B cell (primary cell): ENCODE measurements around the gene RIN3. TPM values are rescaled to one million over a fixed set of nuclear protein-coding genes. Genes with fewer than 3 reads are reported as not detected.

Source experiments
- ATAC-seq: fragments of 200-7000 bp; cut with Tn5 transposase; one replicate; pipeline ENCODE4 v1.10.0; 2021; ENCODE audit warnings: low read depth, mild to moderate bottlenecking, moderate number of reproducible peaks, moderate library complexity
- CTCF ChIA-PET: fragments of 350-600 bp; sonication (Branson Sonifier 250); formaldehyde crosslinking; loops from one replicate; lab custom pipeline; 2021; ENCODE audit warnings: antibody characterized with exemption, inconsistent platforms; lab: Charles Lee
- POLR2A ChIA-PET: fragments of 350-600 bp; sonication (Branson Sonifier 250); formaldehyde crosslinking; loops from one replicate; lab custom pipeline; 2021; ENCODE audit warnings: antibody characterized with exemption; lab: Charles Lee
- DNase-seq: peaks from one replicate; pipeline ENCODE4 v3.0.0; 2013
- H2AFZ ChIP-seq: 2 replicates; pipeline ENCODE4 v1.6.1; 2012; ENCODE audit warnings: mild to moderate bottlenecking, low read depth, low read length; ENCODE audit not compliant: insufficient read depth, poor library complexity, severe bottlenecking
- H3K27ac ChIP-seq, 2 donors: 1 replicate in 1 of 2; 2 replicates in 1 of 2; pipeline ENCODE4 v1.5.1; 2012 to 2013; ENCODE audit warnings: low read length in 2 of 2, mild to moderate bottlenecking in 2 of 2, moderate library complexity in 1 of 2
- H3K27me3 ChIP-seq, 4 experiments: fragments of 200-600 bp in 1 of 4; sonication (generic) in 1 of 4; replicated peaks in 1 of 4; 1 replicate in 2 of 4; 2 replicates in 2 of 4; pipeline versions ENCODE4 v1.6.1 to v1.7.0; 2013 to 2016; ENCODE audit warnings: low read length in 3 of 4, mild to moderate bottlenecking in 2 of 4, mixed read lengths in 1 of 4, moderate library complexity in 1 of 4; ENCODE audit not compliant: insufficient read depth in 4 of 4, control insufficient read depth in 3 of 4; ENCODE audit errors: control extremely low read depth in 1 of 4
- H3K36me3 ChIP-seq, 2 experiments: replicated peaks in 1 of 2; 1 replicate in 1 of 2; 2 replicates in 1 of 2; pipeline versions ENCODE4 v1.6.1 to v1.7.1; 2013; ENCODE audit warnings: low read length in 1 of 2; ENCODE audit not compliant: insufficient read depth in 2 of 2, control insufficient read depth in 1 of 2; ENCODE audit errors: control extremely low read depth in 1 of 2, extremely low read depth in 1 of 2
- H3K4me1 ChIP-seq, 2 donors: fragments of 200-600 bp in 1 of 2; sonication (generic) in 1 of 2; 1 replicate in 1 of 2; 2 replicates in 1 of 2; pipeline versions ENCODE4 v1.5.1 to v1.6.1; 2013 to 2017; ENCODE audit warnings: low read length in 2 of 2; ENCODE audit not compliant: control insufficient read depth in 2 of 2, insufficient read depth in 2 of 2
- H3K4me2 ChIP-seq: replicated peaks from 2 replicates; pipeline ENCODE3; 2012; ENCODE audit warnings: mild to moderate bottlenecking, low read depth, low read length; ENCODE audit not compliant: poor library complexity, severe bottlenecking
- H3K4me3 ChIP-seq, 5 experiments: fragments of 200-600 bp in 1 of 5; sonication (generic) in 1 of 5; 1 replicate in 3 of 5; 2 replicates in 2 of 5; pipeline versions ENCODE4 v1.5.1 to v1.7.0; 2011 to 2016; ENCODE audit warnings: low read length in 4 of 5, mild to moderate bottlenecking in 4 of 5, low read depth in 2 of 5, control low read depth in 1 of 5, moderate library complexity in 1 of 5; ENCODE audit not compliant: insufficient read depth in 1 of 5; ENCODE audit errors: control extremely low read depth in 1 of 5, extremely low read depth in 1 of 5
- H3K79me2 ChIP-seq: fragments of 200-600 bp; sonication (generic); one replicate; pipeline ENCODE4 v1.6.0; 2016; ENCODE audit warnings: low read length; ENCODE audit not compliant: control insufficient read depth, insufficient read depth
- H3K9ac ChIP-seq: fragments of 200-600 bp; sonication (generic); 2 replicates; pipeline ENCODE4 v1.6.1; 2017; ENCODE audit warnings: mild to moderate bottlenecking, low read length, moderate library complexity
- H3K9me3 ChIP-seq, 3 donors: one replicate each; pipeline versions ENCODE4 v1.6.1 to v1.7.1; 2013; ENCODE audit warnings: low read length in 2 of 3; ENCODE audit not compliant: control insufficient read depth in 2 of 3, insufficient read depth in 1 of 3; ENCODE audit errors: control extremely low read depth in 1 of 3
- H4K20me1 ChIP-seq: 2 replicates; pipeline ENCODE4 v1.6.0; 2012; ENCODE audit warnings: mild to moderate bottlenecking, low read length; ENCODE audit not compliant: insufficient read depth, control insufficient read depth, poor library complexity, severe bottlenecking
- H3K27ac Mint-ChIP-seq: one replicate; pipeline ENCODE4 v1.8.0; 2021; ENCODE audit warnings: mixed read lengths
- H3K27me3 Mint-ChIP-seq: one replicate; pipeline ENCODE4 v1.8.0; 2021; ENCODE audit warnings: mixed read lengths
- H3K4me1 Mint-ChIP-seq: one replicate; pipeline ENCODE4 v1.8.0; 2021; ENCODE audit warnings: mixed read lengths
- H3K4me3 Mint-ChIP-seq: one replicate; pipeline ENCODE4 v1.8.0; 2021; ENCODE audit warnings: mixed read lengths
- H3K9me3 Mint-ChIP-seq: one replicate; pipeline ENCODE4 v1.8.0; 2022; ENCODE audit warnings: mixed read lengths; ENCODE audit not compliant: insufficient read depth
- EZH2 ChIP-seq: IDR thresholded peaks from 2 replicates; pipeline ENCODE4 v1.6.1; 2012; ENCODE audit warnings: borderline replicate concordance, low read depth, mild to moderate bottlenecking, moderate library complexity, low read length; ENCODE audit not compliant: insufficient read depth, poor library complexity, severe bottlenecking
- WGBS: methylation state at CpG from one replicate; pipeline ENCODE4 v1.1.5; 2013; ENCODE audit warnings: missing lambda C conversion rate; ENCODE audit not compliant: insufficient coverage; 5-methylcytosine and 5-hydroxymethylcytosine counted together
- intact Hi-C: fragments of 100-400 bp; cut with micrococcal nuclease; formaldehyde crosslinking; loops from one replicate; pipeline ENCODE4 v1.10.0; 2022
- polyA plus RNA-seq: library from polyadenylated mRNA; depleted of rRNA; stranded (reverse); fragments of >200 nt; gene quantifications from 2 replicates; pipeline ENCODE4 v1.2.3, GENCODE V29; 2012
- total RNA-seq, 2 donors: library from RNA; stranded (reverse); fragments of 120-200 nt in 1 of 2; gene quantifications; 1 replicate in 1 of 2; 2 replicates in 1 of 2; pipeline versions ENCODE4 v1.2.3 to v1.2.4, GENCODE V29; 2013 to 2022
- TF ChIP-seq, protein P1 (sequence below): fragments of 200-600 bp; IDR thresholded peaks from one replicate; pipeline ENCODE4 v1.8.0; 2022; ENCODE audit warnings: antibody characterized with exemption, mild to moderate bottlenecking

The RIN3 gene
- total and polyA plus RNA-seq, 2 donors (not counting 1 experiment from before 2014, with no cell fraction given): 62.1 to 123 TPM

DNA sequence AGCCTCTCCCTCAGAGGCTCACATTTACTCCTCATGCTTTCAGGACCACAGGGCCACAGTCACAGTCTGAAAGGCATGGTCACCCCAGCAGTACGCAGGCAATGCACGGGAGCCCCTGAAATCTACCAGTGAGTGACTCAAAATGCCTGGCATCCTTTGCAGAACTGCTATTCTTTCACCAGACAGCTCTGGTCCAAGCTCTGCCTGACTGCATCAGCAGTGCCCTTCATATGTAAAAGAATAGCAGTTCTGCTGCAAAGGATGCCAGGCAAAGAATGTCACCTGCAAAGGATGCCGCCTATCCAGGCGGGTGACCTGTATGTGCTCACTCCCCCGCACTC, 196.4 kb downstream of the RIN3 start:
- no peaks in the 10 kb centered on the region for H3K27me3 ChIP-seq
- Mint-ChIP-seq H3K4me1 (peaks cover 10% of the 10 kb centered on the region), H3K27me3 (no peaks in the 10 kb centered on the region), H3K4me3 (no peak overlapping the region), H3K9me3 (no peaks in the 10 kb centered on the region), H3K27ac (no peak overlapping the region)
- no peak overlapping the region for H3K4me3 ChIP-seq
- no peaks in the 10 kb centered on the region for H3K79me2 ChIP-seq
- H3K4me1 ChIP-seq: peaks cover 4 to 12% of the 10 kb centered on the region in 2 donors
- DNase-seq (no peak), ATAC-seq (no peak)
- WGBS: 98% methylated on average over 5 of the region's 5 CpGs
- TF ChIP-seq EZH2: no peak
- TF ChIP-seq, protein P1, sequence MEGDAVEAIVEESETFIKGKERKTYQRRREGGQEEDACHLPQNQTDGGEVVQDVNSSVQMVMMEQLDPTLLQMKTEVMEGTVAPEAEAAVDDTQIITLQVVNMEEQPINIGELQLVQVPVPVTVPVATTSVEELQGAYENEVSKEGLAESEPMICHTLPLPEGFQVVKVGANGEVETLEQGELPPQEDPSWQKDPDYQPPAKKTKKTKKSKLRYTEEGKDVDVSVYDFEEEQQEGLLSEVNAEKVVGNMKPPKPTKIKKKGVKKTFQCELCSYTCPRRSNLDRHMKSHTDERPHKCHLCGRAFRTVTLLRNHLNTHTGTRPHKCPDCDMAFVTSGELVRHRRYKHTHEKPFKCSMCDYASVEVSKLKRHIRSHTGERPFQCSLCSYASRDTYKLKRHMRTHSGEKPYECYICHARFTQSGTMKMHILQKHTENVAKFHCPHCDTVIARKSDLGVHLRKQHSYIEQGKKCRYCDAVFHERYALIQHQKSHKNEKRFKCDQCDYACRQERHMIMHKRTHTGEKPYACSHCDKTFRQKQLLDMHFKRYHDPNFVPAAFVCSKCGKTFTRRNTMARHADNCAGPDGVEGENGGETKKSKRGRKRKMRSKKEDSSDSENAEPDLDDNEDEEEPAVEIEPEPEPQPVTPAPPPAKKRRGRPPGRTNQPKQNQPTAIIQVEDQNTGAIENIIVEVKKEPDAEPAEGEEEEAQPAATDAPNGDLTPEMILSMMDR: no peak
- intact Hi-C loops: no loop called here
- ChIA-PET POLR2A (interaction anchor here (1.1 kb wide), 1 partner anchor 12 kb away, joined by 5 read pairs; no protein-coding TSS in a partner anchor), CTCF (interaction anchor here (0.6 to 17.0 kb wide), 4 partner anchors 11 to 77 kb away, joined by 3 to 337 read pairs (median 4); partner anchors contain the start of genes GOLGA5 and LGMN)
- H3K27ac ChIP-seq: no peak overlapping the region
- no peak overlapping the region for H3K9ac ChIP-seq
- no peaks in the 10 kb centered on the region for H3K9me3 ChIP-seq
- no peak overlapping the region for H2AFZ ChIP-seq
- peaks cover 0 to 35% of the 10 kb centered on the region in 2 experiments for H3K36me3 ChIP-seq
- H4K20me1 ChIP-seq: no peaks in the 10 kb centered on the region
- H3K4me2 ChIP-seq: no peak overlapping the region

DNA sequence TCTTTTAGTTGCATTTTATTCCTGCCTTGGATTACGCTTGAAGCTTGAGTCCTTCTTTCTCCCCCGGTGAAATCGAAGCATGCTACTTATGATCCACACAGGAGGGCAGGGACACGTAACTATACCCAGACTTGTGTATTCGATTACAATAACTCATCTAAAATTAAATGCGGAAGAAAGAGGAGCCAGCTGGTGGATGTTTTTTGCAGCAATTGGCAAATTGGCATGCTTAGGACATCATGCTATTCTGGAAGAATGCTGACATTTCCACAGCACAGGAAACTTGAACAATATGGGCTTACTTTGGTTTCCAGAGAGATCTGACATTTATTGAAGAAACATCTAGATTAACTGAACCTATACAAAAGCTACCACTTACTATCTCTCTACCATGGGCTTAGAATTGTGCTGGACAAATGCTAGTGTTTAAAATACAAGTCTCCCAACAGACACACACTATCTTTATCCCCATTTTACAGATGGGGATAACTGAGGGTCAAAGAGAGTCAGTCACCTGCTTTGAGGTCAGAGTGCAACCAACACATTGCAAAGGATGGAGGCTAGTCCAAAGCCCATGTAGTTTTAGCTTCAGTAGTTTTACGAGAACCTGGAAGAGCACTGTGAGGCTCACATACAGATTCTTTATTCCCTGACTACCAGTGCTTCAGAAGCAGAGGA, 198.5 kb downstream of the RIN3 start:
- POLR2A ChIA-PET: interaction anchor here (0.6 kb wide), 1 partner anchor 134 kb away, joined by 5 read pairs; no protein-coding TSS in a partner anchor
- H3K4me1 Mint-ChIP-seq: no peaks in the 10 kb centered on the region
- Histone ChIP-seq H2AFZ (no peak overlapping the region), H3K4me2 (no peak overlapping the region), H3K9ac (no peak overlapping the region), H3K4me1 (no peaks in the 10 kb centered on the region), H4K20me1 (no peaks in the 10 kb centered on the region), H3K27ac (no peak overlapping the region), H3K36me3 (peaks cover 0 to 37% of the 10 kb centered on the region in 2 experiments), H3K27me3 (no peaks in the 10 kb centered on the region), H3K79me2 (no peaks in the 10 kb centered on the region), H3K9me3 (no peaks in the 10 kb centered on the region), H3K4me3 (no peak overlapping the region)
- WGBS: 96% methylated on average over 3 of the region's 7 CpGs
- H3K27me3 Mint-ChIP-seq: no peaks in the 10 kb centered on the region
- CTCF ChIA-PET: interaction anchor here (0.7 to 17.0 kb wide), 6 partner anchors 9 to 590 kb away, joined by 3 to 337 read pairs (median 6); partner anchors contain the start of gene GOLGA5
- TF ChIP-seq, protein P1: no peak
- no peak for TF ChIP-seq EZH2
- DNase-seq (no peak), ATAC-seq (no peak)
- no peak overlapping the region for H3K27ac Mint-ChIP-seq
- intact Hi-C loops: no loop called here
- no peak overlapping the region for H3K4me3 Mint-ChIP-seq
- H3K9me3 Mint-ChIP-seq: no peaks in the 10 kb centered on the region
